ENCODE measurements around the gene TRIM74. TPM values are rescaled to one million over a fixed set of nuclear protein-coding genes. Genes with fewer than 3 reads are reported as not detected.

Gene TRIM74
- total RNA-seq, 1 donor from 2014 or later: not detected

Other genes with a start within 250 kb of the TRIM74 start
- 1.00 TPM for gene TYW1B, start 141.3 kb downstream of the TRIM74 start, total RNA-seq
- gene POM121, start 44.4 kb downstream of the TRIM74 start, total RNA-seq: 23.4 TPM
- not detected for gene SPDYE8, start 60.3 kb upstream of the TRIM74 start, total RNA-seq
- gene SPDYE11, start 88.4 kb upstream of the TRIM74 start, total RNA-seq: not detected
- gene SPDYE9, start 116.6 kb upstream of the TRIM74 start, total RNA-seq: not detected